Retinal pigment epithelial cell (primary cell): Measurements from ENCODE around the gene PRDM8.

Experiments
- DNase-seq: peaks from one replicate; pipeline ENCODE4 v3.0.0-alpha.2; 2010; ENCODE audit warnings: low read depth
- H3K4me3 ChIP-seq: 2 replicates; pipeline ENCODE4 v1.5.1; 2011; ENCODE audit warnings: mild to moderate bottlenecking, low read length, control low read depth, moderate library complexity
- TF ChIP-seq, protein P1 (sequence below): conservative IDR thresholded peaks from 2 replicates; pipeline ENCODE4 v1.5.1; 2011; ENCODE audit warnings: low read depth, low read length, control low read depth, inconsistent platforms

Gene PRDM8

DNA sequence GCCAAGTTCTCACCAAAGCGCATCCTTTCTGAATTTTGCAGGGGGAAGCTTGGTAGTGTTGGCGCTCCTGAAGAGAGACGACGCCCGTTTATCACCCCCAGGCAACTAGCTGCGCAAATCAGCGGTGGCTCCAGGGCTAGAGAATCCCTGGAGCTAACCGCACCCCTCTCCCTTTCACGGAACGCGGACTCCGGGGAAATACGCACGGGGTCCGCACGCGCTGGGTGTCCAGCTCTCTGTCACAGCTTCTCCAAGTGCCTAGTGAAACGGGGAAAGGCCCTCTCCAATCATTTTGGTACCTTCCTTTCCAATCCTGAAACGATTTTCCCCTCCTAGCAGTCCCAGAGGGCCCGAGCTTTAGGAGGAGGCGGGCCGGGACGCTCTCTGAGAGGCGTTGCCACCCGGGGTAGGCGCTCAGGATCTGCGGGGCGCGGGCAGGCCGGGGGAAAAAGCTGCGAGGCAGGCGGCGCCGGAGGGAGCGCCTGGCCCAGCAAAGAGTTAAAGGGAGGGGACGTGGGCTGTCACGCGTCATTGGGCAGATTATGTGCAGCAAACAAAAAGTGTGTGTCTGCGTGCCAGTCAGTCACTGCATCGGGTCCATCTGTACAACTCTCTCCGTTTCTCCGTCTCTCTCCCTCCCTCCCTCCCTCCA is at the start of gene PRDM8:
TSS of gene PRDM8 (plus strand) at position 582 of the 652 bp plus-strand sequence. CDS start 2,578 bp downstream, outside the sequence.
- H3K4me3 ChIP-seq: peak within 1 kb of the TSS; percentile 42
- DNase-seq: no peak
- TF ChIP-seq, protein P1, sequence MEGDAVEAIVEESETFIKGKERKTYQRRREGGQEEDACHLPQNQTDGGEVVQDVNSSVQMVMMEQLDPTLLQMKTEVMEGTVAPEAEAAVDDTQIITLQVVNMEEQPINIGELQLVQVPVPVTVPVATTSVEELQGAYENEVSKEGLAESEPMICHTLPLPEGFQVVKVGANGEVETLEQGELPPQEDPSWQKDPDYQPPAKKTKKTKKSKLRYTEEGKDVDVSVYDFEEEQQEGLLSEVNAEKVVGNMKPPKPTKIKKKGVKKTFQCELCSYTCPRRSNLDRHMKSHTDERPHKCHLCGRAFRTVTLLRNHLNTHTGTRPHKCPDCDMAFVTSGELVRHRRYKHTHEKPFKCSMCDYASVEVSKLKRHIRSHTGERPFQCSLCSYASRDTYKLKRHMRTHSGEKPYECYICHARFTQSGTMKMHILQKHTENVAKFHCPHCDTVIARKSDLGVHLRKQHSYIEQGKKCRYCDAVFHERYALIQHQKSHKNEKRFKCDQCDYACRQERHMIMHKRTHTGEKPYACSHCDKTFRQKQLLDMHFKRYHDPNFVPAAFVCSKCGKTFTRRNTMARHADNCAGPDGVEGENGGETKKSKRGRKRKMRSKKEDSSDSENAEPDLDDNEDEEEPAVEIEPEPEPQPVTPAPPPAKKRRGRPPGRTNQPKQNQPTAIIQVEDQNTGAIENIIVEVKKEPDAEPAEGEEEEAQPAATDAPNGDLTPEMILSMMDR: no peak

DNA sequence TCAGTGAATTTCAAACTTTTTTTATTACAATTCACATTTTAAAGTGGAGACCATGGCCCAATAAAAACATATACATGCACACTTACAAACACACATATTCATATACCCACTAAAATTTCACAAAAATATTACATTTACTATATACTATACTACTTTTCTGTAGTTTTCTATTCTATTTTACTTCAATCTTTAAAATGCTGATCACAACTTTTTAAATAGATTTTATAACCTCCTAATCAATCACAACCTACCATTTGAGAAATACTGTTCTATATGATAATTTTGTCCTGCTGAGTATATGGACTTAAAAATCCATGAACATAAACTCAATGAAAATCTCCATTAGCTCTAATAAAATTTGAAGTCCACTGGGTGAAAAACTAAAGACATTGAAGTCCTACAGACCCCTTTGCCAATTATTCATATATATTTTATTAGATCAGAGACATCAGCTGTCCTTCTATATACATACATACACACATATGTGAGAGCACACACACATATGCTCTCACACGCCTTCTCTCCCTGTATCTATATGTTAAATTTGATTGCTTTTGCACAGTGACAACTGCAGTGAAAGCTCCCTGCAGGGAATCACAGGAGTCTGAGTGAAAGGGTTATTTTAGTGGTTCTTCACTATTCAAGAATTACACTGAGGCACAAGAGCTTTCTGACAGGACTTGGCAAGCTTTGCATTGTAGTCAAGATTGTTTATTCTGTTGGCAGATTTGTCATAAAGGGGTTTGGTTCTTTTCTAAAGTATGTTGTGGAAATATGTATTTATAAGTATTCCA is 46.7 kb upstream of the PRDM8 start:
- TF ChIP-seq, protein P1: no peak
- DNase-seq: no peak
- no peak overlapping the region for H3K4me3 ChIP-seq

- no peak for DNase-seq
- no peak overlapping the region for H3K4me3 ChIP-seq
- TF ChIP-seq, protein P1: no peak
Measured at GRCh38 chr4:80151981-80152380, 45.3 kb upstream of the PRDM8 start.

- TF ChIP-seq, protein P1: no peak
- no peak for DNase-seq
- H3K4me3 ChIP-seq: no peak overlapping the region
Measured at GRCh38 chr4:80153874-80154544, 43.3 kb upstream of the PRDM8 start.

GRCh38 chr4:80154545-80154933 is 42.8 kb upstream of the PRDM8 start:
- DNase-seq: no peak
- TF ChIP-seq, protein P1: no peak

DNA sequence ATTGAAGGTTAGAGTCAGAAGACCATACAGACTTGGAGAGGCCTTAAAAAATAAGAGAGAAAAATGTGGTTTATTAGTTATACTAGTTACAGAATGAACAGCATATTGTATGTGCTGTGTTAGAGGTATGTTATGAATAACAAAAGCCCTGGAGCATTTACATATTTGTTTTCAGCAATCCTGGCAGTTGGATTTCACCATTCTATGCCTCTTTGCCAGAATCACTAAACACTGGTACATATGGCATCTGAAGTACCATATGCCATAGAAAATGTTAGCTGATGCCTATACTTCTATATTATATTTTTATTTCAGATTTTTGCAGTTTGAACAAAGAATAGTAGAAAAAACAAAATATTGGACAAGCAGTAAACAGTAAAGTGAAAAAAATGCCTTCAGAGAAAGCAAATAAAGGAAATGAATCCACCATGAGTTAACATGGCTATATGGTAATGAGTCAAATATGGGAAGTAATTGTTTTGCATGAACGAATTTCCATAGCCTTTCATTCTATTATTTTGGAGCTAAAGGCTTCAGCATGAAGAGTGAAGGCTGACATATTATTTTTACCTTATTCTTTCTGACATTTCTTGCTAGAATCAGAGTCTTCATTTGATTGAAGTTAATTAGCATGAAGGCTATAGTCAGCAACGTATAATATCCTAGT is 41.9 kb upstream of the PRDM8 start:
- TF ChIP-seq, protein P1: no peak
- no peak overlapping the region for H3K4me3 ChIP-seq
- DNase-seq: no peak

More at GRCh38 chr4:80154545-80154933, 42.8 kb upstream of the PRDM8 start:
- H3K4me3 ChIP-seq: no peak overlapping the region
